HFFc6 (cell line): Measurements from ENCODE around the gene MS4A6E. TPM values are rescaled to one million over a fixed set of nuclear protein-coding genes. Genes with fewer than 3 reads are reported as not detected.

Experiments used
- DNase-seq: peaks from one replicate; pipeline ENCODE4 v3.0.0-alpha.2; 2018
- H3K27ac Mint-ChIP-seq: 2 replicates; pipeline ENCODE4 v1.8.0; 2020; ENCODE audit warnings: mild to moderate bottlenecking, mixed read lengths
- H3K27me3 Mint-ChIP-seq: 2 replicates; pipeline ENCODE4 v1.8.0; 2021; ENCODE audit warnings: mild to moderate bottlenecking, moderate library complexity, mixed read lengths; ENCODE audit not compliant: insufficient read depth
- H3K36me3 Mint-ChIP-seq: 2 replicates; pipeline ENCODE4 v1.8.0; 2021; ENCODE audit warnings: low read depth, mixed read lengths
- H3K4me1 Mint-ChIP-seq: 2 replicates; pipeline ENCODE4 v1.8.0; 2020; ENCODE audit warnings: low read depth, mixed read lengths
- H3K4me3 Mint-ChIP-seq: 2 replicates; pipeline ENCODE4 v1.8.0; 2020; ENCODE audit warnings: mild to moderate bottlenecking, moderate library complexity, mixed read lengths
- H3K9me3 Mint-ChIP-seq: 2 replicates; pipeline ENCODE4 v1.8.0; 2020; ENCODE audit warnings: mild to moderate bottlenecking, mixed read lengths
- total RNA-seq, 6 experiments: library from RNA; stranded (reverse); fragmentation: NEBNext Ultra II Directional; extraction: Animal tissue kit (Norgen Biotek cat#: 25700); gene quantifications; 2 replicates in 1 of 6; 3 replicates in 5 of 6; pipeline ENCODE4 v1.2.3, GENCODE V29; 2021
- TF ChIP-seq, protein P1 (sequence below): fragments of 200-600 bp; sonication (generic); IDR thresholded peaks from 2 replicates; pipeline ENCODE4 v1.5.0; 2021; ENCODE audit warnings: antibody characterized with exemption, mild to moderate bottlenecking

Gene MS4A6E
- total RNA-seq, 6 experiments from 2014 or later = not detected

DNA sequence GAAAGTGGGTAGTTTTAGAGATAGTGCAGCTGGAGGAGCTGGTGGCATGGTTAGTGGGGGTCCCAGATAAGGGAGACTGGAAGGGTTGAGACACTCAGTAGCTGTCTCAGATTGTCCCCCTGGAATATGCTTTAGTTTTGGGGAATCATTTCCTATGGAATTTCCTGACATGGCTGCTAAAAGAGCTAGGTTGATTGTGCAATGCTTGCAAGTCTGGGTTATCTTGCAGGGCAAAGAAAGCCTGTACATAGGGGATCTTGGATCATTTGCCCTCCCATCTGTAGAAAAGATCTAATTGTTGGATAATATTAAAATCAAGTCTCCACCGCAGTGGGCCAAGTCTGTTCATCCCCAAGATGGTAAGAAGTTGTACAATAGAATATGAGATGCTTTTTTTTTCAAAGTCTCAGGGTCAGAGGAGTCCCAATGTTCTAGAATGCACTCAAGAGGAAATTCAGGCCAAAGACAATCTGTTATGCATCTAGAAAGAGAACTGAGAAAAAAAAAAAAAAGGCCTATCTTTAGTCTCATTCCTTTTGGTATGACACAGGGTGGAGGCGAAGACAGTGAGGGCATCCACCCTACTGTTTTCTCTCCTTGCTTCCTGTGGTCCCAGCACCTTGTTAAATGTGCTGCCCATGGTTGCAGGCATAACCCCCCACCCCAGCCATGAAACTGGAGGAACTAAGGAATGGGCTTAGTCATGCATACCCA is 20.2 kb downstream of the MS4A6E start:
- DNase-seq = no peak
- H3K27me3 Mint-ChIP-seq = 0 out of 2 replicates have a peak, but pooled peaks cover 2% of the 10 kb centered on the region
- H3K9me3 Mint-ChIP-seq = no peaks in the 10 kb centered on the region
- no peak overlapping the region for H3K4me3 Mint-ChIP-seq
- no peaks in the 10 kb centered on the region for H3K36me3 Mint-ChIP-seq
- TF ChIP-seq, protein P1, sequence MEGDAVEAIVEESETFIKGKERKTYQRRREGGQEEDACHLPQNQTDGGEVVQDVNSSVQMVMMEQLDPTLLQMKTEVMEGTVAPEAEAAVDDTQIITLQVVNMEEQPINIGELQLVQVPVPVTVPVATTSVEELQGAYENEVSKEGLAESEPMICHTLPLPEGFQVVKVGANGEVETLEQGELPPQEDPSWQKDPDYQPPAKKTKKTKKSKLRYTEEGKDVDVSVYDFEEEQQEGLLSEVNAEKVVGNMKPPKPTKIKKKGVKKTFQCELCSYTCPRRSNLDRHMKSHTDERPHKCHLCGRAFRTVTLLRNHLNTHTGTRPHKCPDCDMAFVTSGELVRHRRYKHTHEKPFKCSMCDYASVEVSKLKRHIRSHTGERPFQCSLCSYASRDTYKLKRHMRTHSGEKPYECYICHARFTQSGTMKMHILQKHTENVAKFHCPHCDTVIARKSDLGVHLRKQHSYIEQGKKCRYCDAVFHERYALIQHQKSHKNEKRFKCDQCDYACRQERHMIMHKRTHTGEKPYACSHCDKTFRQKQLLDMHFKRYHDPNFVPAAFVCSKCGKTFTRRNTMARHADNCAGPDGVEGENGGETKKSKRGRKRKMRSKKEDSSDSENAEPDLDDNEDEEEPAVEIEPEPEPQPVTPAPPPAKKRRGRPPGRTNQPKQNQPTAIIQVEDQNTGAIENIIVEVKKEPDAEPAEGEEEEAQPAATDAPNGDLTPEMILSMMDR = no peak
- no peak overlapping the region for H3K27ac Mint-ChIP-seq
- no peaks in the 10 kb centered on the region for H3K4me1 Mint-ChIP-seq

DNA sequence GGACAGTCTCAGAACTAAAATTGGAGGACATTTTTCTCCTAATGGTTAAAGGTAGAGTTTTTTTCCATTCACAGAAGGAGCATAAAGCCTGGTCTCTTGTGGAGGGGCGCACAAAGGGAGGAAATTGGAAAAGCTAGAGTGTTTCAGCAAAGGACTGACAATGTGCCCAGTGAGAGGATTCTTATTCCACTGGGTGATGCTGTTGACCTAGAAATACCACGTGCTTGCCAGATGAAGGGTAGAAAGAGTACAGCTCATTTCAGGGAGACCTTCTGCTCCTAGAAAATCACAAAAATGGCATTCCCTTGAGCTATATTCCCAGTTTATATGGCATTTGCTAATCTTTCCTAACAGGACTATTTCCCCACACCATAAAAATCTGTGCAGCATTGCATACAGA is 21.1 kb downstream of the MS4A6E start:
- Mint-ChIP-seq H3K27ac (no peak overlapping the region), H3K36me3 (no peaks in the 10 kb centered on the region), H3K27me3 (0 out of 2 replicates have a peak, but pooled peaks cover 2% of the 10 kb centered on the region), H3K4me3 (no peak overlapping the region), H3K9me3 (no peaks in the 10 kb centered on the region), H3K4me1 (no peaks in the 10 kb centered on the region)
- DNase-seq = no peak
- TF ChIP-seq, protein P1 = no peak

DNA sequence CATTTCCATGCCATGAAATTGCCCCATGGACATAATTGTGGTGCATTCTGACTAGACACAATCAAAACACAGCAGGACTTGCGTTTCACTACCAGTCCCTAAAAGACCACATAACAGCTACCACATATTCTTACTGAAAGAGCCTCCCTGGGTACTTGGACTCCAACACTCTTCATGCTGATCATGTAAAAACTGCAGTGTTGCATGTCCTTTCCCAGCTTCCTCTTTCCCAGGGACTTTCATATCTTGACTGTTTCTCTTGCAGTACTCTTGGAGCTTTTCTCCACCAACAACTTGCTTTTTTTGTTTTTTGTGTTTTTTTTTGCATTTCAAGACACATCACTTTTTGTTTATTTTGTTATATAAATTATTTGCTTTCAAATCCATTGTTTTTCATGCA is 22.9 kb downstream of the MS4A6E start:
- H3K36me3 Mint-ChIP-seq = no peaks in the 10 kb centered on the region
- no peak overlapping the region for H3K27ac Mint-ChIP-seq

DNA sequence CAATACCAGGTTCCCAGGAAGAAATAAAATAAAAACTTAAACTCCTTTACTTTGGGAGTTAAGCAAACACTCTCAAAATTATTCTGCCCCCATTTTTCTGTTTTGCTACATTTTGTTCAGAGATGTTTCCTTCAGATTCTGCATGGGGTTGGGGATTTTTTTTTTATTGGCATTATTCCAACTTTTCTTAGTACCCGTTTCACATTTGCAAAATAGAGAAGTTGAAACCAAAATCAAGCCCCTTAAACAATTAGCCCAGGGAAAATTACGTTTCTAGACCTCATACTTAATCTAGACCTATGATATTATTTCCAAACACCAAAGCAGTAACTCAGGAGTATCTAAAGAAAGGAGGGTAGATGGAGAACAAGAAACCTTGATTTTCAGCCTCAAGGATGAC is 30.7 kb downstream of the MS4A6E start:
- H3K9me3 Mint-ChIP-seq = peaks cover 21% of the 10 kb centered on the region
- no peak overlapping the region for H3K27ac Mint-ChIP-seq
- H3K4me3 Mint-ChIP-seq = no peak overlapping the region

More for the DNA sequence above, 22.9 kb downstream of the MS4A6E start:
- 0 out of 2 replicates have a peak, but pooled peaks cover 2% of the 10 kb centered on the region for H3K27me3 Mint-ChIP-seq
- DNase-seq = no peak
- no peaks in the 10 kb centered on the region for H3K9me3 Mint-ChIP-seq
- TF ChIP-seq, protein P1 = no peak
- H3K4me3 Mint-ChIP-seq = no peak overlapping the region
- H3K4me1 Mint-ChIP-seq = no peaks in the 10 kb centered on the region

DNA sequence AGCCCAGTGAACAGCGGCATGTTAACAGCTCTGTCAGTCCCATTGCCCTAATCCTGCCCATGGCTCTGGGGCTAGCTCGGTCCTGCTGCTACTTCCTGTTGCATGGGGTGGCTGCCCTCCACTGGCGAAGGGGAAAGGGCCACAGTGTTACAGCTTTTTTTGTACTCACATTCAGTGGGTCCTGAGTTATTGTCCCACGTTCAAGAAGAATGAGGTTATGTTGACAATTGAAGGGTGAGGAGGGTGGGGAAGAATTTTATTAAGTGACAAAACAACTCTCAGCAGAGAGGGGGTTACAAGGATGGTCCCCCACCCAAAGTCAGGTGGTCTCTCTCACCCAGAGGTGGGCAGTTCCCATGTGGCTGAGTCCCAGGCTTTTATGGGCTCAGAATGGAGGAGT is 33.6 kb downstream of the MS4A6E start:
- H3K9me3 Mint-ChIP-seq = peaks cover 21% of the 10 kb centered on the region
- peaks cover 2% of the 10 kb centered on the region; the same call in 1 of the 2 replicates for H3K27me3 Mint-ChIP-seq
- H3K36me3 Mint-ChIP-seq = no peaks in the 10 kb centered on the region
- DNase-seq = no peak
- TF ChIP-seq, protein P1 = no peak
- H3K27ac Mint-ChIP-seq = no peak overlapping the region
- H3K4me3 Mint-ChIP-seq = no peak overlapping the region
- no peaks in the 10 kb centered on the region for H3K4me1 Mint-ChIP-seq

More for the DNA sequence above, 30.7 kb downstream of the MS4A6E start:
- no peaks in the 10 kb centered on the region for H3K36me3 Mint-ChIP-seq
- TF ChIP-seq, protein P1 = no peak
- H3K4me1 Mint-ChIP-seq = no peaks in the 10 kb centered on the region
- H3K27me3 Mint-ChIP-seq = no peaks in the 10 kb centered on the region
- DNase-seq = no peak
